NCI-H446 treated with DMSO at 0.1 percent for 48 hours (cell line): ENCODE results near the gene IL32.

ENCODE experiments used
- DNase-seq: peaks from one replicate; lab custom pipeline; 2025; lab: John Stamatoyannopoulos, UW

Gene IL32

DNA sequence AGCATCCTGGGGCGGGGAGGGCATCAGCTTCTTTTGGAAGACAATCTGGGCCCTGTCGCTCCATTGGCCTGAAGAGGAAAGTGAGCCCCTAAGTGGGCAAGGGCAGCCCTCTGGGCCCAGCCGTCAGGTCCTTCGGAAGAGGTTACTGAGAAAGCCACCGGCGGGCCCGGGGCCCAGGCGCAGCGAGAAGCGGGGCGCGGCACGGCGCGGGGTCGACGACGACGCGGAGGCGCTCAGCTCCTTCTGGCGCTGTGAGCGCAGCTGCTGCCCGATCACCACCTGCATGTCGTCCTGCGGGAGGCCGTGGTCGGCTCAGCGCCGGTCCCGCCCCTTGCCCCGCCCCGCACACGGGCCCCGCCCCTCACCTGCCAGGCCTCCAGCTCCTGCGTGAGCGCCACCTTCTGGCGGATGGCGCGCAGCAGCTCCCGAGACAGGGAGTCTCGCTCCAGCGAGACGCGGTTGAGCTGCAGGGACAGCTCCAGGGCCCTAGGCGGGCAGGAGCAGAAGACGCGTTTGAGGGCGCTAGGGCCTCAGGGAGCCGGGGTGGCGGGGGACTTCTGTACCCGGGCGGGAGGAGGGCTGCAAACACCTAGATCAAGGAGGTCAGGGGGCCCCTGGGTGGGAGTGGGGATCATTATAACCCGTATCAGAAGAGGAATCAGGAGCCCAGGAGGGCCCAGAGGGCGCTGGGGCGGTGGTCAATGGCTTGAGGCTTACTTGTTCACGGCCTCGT is 37.3 kb upstream of the IL32 start:
- no peak for DNase-seq

DNA sequence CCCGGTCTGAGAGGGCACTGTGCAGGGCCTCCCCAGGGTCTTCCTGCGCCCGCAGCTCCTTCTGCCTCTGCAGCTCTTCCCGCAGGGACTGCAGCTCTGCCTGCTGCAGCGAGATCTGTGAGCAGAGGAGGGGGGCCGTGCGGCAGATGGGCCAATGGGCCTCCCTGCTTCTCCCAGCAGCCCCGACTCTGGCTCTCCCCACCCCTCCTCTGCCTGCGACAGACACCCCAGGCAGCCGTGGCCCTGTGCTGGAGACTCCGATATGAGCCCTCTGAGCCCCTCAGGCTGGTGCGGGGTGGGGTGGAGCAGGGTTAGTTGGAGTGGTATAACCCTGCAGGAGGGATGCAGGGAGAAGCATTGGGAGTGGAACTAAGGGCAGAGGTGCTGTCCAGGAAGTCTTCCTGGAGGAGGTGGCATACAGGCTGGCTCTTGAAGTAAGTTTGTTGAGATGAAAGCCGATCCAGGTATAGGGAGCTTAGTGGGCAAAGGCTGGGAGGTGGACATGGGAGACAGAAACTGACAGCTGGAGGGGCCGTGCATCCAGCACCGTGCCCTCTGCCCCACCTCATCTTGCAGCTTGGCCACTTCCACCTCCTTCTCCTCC is 36.6 kb upstream of the IL32 start:
- DNase-seq = no peak

DNA sequence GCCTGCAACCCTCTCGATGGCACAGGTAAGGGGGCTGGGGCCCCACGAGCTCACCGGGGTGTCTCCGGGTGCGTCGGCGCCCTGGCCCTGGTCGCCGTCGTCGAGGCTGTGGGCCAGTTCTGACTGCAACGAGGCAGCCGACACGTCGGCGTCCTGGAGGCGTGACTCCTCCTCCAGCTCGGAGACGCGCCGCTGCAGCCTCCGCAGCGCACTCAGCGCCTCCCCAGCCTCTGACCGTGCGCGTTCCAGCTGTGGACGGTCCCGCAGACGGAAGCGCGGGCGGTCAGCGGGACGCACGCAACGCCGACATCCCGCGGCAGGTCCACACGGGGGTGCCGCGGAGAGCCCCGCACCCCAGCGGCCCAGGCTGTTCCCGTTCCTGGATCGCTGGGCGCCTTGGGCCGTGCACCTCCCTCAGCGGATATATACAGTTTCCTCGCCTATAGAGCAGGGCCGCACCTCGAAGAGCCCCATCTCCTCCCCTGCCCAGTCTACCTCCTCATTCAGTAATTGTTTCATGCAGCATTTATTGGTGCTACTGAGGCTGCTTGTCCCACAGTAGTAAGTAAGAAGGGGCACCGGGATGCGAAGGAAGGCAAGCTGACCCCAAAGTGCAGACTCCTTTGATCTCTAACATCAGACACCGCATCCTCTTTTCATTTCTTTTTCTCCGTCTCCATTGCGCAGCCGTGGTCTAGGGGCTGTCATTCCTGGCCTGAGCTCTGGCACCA is 35.8 kb upstream of the IL32 start:
- DNase-seq = no peak

DNA sequence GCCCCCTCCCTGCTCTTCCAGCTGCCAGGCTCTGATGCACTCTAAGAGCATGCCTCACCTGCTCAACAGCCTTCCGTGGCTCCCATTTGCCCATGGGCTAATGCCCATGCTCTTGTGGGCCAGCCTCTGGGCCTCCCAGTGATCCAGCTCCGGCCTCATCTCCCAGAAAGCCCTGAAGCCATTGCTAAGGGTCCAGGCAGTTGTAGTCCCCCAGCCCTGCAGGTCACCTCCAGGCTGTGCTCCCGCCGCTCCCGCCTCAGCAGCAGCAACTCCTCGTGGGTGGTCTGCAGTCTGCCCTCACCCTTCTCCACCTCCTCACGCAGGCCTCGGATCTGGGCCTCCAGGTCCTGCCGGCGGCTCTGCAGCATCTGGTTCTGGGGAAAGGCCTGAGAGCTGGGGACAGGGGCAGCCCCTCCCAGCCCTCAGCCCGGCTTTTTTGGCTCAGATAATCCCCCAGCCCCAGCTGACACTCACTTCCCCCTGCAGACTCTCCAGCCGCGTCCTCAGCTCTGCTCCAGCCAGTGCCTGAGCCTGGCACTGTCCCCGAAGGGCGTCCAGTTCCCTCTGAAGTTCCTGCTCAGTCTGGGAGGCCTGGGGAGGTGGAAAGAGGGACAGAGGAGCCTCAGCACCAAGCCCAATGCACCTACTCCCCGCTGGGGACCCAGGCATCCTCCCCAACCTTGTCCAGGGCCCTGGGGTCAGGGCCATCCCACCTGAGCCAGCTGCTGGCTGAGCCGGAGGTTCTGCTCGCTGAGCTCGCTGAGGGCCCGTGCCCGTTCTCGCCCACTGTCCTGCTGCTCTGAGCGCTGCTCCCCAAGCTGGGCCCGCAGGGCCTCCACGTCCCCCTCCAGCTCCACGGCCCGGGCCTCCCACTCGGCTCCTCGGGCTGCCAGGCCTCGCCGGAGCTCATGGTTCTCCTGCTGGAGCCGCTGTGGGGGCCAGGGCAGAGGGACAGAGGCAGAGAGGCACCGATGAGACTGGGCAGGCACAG is 34.9 kb upstream of the IL32 start:
- no peak for DNase-seq

DNA sequence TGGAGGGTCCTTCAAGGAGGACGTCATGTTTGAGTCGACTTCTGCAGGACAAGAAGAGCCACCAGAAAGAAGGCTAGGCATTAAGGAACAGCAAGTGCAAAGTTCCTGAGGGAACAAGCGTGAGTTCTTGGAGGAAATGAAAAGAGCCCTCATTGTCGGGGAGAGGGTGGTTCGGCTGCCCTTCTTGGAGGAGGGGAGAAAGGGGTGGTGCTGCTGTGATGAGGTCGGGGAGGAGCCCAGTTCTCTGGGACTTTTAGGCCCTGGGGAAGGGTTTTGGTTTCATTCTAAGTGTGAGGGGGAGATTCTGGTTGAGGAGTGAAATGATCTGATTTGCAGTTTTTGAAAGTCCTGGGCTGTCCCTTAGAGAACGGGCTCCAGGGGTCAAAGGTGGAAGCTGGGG is 32.8 kb upstream of the IL32 start:
- DNase-seq = no peak

DNA sequence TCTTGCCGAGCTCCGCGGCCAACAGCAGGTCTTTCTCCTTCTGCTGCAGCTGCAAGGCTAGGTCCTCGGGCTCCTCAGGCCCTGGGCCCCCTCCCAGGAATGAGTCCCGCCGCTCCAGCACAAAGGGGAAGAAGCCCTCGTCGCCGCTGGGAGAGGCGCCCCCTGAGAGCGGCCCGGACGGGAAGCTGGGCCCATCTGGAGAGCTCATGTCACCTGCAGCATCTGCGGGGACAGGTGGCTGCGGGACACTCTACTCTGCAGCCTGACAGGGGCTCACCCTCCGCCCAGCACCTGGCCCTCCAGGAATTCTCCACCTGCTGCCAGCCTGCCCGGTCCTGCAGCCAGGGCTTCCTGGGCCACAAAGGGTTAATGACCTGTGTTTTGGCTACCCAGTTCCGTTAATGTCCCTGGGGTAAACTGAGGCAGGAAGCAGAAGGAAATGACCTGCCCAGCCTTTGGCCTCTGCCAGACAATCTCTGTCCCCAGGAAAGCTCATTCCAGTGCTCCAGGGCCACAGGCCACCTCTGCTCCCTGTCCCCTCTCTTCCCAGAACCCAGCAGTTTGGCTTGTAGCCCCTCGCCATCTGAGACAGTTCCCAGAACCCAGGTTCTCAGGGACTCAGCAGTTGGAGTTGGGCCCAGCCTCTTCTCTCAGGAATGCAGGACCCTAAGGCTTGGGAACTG is 30.0 kb upstream of the IL32 start:
- no peak for DNase-seq

DNA sequence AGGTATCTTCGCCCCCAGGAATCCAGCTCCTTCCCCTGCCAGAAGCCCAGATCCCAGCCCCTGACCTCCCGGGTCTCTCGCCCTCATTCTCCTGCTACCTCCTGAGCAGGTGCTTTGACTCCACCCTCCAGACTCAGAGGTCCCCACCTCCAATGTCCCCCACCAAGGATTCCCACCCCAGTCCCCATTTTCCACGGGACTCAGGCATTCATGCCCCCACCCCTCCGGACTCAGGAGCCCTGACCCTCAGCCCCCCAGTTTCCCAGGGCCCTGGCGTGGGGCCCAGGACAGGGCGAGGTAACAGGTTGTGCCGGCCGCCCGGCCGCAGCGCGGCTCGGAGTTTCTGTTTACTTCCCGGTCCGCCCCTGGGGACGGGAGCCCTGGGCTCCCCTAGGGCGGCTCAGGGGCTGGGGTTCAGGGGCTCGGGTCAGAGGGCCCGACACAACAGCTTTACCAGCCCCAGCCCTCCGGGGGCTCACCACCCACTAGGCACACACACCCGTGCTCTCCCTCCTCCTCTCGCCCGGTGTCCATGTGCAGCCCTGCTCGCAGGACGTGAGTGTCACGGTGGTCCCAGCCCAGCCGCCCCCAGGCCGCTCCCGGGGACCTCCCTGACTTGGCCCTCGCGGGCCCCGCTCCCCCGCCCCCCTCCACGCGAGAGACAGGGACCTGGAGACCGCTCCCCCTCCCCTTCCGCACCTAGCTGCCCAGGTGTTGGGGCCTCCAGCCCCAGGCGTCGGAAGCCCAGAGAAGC is 29.3 kb upstream of the IL32 start:
- DNase-seq = no peak

DNA sequence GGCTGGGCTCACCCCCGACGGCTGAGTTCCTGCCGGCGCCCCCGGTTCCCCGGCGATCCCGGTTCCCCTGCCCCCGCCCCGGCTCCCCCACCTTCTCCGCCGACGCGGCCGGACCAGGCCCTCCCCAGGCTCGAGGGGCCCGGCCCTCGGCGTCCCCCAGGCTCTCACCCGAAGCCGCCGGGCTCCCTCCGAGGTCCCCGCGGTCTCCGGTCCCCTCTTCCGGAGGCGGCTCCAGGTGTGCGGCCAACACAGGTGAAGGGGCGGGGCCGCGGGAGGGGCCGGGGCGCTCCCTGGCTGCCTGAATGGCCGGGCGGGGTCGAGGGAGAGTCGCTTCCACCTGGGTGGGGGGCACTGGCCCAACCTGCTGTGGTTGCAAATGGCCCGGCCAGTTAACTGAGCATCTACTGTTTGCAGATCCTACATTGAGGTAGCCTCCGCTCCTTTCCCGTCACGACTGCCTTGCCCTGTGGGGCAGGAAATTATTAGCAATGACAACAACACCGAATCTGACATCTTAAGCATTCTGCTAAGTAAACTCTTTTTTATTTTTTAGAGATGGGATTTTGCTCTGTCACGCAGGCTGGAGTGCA is 28.6 kb upstream of the IL32 start, which contains the start of gene BICDL2:
Gene BICDL2, minus strand, starts transcription at position 219 of the 590 bp plus-strand sequence. CDS start 1,448 bp downstream, outside the sequence.
- DNase-seq = no peak

DNA sequence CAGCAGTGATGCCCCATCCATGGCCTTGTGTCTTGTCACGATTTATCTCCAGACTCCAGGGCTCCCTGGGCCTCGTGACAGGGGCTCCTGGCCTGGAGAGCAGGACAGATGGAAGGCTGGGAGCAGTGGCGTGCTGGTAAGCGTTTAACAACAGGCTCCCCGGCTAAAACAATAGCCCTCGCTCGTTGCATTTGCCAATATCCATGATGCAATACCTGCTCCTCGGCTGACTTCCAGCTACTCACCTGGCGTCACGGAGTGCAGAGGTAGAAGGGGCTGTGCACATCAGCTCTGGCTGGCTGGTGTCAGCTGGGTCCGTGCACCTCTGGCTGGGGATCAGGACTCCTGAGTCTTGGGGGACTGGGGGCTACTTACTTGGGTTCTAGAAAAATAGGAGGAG is 27.2 kb upstream of the IL32 start:
- DNase-seq = no peak

DNA sequence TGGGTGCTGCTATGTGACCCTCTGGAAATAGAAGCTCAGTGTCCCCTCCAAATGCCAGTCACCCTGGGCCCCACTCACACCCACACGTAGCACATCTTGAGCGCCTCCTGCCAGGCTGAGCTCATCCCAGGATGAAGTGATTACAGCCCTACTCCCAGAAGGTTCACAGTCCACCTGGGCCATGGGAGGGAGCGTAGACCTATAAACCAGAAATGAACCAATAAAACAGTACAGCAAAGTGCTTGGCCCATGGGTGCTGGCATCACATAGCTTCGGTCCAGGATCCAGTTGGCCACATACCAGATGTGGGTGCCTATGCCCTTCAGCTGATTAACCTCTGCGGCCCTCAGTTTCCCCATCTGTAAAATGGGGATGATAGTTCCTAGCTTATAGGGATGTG is 26.5 kb upstream of the IL32 start:
- no peak for DNase-seq

DNA sequence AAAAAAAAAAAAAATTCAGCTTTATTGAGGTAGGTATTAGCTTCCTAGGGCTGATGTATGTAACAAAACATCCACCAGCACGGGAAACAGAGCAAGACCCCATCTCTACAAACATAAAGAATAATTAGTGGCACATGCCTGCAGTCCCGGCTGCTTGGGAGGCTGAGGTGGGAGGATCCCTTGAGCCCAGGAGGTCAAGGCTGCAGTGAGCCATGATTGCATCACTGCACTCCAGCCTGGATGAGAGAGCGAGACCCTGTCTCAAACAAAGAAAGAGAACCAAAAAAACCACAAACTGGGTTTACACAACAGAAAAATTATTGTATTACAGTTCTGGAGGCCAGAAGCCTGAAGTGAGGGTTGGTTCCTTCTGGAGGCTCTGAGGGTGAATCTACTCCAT is 23.1 kb upstream of the IL32 start:
- DNase-seq = no peak

DNA sequence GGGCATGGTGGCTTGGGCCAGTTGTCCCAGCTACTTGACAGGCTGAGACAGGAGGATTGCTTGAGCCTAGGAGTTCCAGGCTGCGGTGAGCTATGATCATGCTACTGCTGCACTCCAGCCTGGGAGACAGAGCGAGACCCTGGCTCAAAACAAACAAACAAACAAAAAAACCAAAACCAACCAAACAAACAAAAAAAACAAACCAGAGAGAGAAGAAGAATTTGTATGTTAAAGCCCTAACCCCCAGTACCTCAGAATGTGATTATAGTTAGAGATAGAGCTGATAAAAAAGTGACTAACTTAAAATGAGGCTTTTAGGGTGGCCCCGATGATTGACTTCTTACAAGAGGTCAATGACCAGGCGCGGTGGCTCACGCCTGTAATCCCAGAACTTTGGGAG is 20.7 kb upstream of the IL32 start:
- no peak for DNase-seq

DNA sequence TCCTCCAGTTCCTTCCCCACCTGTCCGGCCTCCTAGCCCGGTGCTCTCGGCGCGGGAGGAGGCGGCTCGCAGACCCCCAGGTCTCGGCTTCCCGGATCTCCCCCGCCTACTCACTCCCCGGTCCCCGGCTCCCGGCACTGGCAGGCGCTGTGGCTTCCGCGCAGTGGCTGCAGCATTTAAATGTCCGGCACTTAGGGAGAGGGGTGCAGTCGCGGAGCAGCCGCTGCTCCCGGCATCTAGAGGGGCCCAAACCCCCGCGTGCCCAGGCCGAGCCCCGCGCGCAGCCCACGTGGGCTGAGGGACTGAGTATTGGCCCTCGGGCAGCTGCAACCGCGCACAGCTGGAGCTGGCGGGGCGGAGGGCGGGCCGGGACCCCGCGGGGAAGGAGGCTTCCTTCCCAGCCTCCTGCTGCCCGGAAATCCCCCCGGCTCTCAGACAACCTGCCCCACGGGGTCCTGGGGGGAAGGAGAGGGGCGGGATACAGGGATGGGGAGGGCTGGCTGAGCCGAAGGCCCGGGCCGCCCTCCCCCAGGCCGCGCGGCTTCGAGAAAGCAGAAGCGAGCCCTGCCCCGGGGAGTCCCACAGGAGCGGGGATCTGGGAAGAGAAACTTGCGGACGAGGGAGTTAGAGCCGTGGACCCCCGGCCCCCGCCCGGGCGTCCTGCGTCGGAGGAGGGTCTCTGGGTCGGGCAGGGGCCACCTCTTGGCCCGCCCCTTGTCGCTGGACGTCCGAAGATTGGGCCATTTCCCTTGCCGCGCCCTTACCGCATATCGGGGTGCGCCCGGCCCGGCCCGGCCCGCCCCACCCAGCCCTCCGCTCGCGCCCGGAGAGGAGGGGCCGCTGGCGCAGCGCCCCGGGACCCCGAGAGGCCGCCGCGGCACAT is 19.4 kb upstream of the IL32 start, which contains the start of gene MMP25:
Gene MMP25, plus strand, starts transcription at position 804 of the 883 bp plus-strand sequence. CDS start 357 bp downstream, outside the sequence.
- no peak for DNase-seq

DNA sequence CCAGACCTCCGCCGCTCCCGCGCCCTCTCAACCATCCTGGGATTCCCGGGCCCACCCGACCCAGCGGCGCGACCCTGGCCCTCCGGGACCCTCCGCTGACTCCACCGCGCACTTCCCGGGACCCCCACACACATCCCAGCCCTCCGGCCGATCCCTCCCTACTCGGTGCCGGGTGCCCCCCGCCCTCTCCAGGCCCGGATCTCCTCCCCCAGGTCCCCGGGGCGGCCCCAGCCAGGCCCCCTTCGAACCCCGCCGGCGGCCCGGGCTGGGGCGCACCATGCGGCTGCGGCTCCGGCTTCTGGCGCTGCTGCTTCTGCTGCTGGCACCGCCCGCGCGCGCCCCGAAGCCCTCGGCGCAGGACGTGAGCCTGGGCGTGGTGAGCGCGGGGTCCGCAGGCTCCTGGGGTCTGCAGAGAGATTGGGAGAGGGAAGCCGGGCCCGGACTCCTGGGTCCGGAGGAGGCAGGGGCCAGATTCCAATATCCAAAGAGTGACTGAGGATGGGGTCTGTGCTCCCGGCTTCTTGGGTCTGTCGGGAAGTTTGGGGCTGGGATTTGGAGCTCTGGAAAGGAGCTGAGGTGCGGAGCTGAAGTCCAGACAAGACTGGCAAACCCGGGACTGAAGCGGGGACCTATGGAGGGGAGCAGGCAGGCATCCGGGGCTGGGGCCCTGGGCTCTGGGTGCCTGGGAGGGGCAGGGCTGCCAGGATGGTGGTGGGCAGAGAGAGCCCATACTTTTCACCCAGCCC is 18.6 kb upstream of the IL32 start:
- no peak for DNase-seq

DNA sequence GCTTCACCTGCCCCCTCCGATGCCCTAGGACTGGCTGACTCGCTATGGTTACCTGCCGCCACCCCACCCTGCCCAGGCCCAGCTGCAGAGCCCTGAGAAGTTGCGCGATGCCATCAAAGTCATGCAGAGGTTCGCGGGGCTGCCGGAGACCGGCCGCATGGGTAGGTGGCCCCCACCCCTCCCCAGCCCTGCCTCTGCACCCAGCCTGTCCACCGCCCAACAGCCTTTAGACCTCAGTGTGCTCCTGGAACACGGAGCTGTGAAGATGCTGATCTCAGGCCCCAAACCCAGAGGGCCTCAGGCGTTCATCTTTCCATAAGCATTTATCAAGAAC is 18.1 kb upstream of the IL32 start:
- no peak for DNase-seq

DNA sequence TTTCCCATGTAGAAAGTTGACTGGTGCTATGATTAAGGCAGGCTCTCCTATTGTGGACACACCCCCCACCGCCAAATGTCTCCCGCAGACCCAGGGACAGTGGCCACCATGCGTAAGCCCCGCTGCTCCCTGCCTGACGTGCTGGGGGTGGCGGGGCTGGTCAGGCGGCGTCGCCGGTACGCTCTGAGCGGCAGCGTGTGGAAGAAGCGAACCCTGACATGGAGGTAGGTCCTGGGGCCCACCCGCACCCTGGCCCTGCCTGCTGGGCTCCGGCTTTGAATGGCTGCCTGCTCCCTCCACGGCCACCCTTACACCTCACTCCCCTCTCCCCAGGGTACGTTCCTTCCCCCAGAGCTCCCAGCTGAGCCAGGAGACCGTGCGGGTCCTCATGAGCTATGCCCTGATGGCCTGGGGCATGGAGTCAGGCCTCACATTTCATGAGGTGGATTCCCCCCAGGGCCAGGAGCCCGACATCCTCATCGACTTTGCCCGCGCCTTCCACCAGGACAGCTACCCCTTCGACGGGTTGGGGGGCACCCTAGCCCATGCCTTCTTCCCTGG is 15.4 kb upstream of the IL32 start:
- DNase-seq = no peak

DNA sequence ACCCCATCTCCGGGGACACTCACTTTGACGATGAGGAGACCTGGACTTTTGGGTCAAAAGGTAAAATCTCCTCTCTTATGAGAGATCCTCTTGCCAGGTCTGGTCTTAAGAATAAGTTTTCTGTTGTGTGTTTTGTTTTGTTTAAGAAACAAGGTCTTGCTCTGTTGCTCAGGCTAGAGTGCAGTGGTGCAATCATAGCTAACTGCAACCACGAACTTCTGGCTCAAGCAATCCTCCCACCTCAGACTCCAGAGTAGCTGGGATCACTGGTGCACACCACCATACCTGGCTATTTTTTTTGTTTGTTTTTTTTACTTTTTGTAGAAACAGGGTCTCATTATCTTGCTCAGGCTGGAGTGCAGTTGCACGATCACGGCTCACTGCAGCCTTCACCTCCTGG is 15.0 kb upstream of the IL32 start:
- no peak for DNase-seq

DNA sequence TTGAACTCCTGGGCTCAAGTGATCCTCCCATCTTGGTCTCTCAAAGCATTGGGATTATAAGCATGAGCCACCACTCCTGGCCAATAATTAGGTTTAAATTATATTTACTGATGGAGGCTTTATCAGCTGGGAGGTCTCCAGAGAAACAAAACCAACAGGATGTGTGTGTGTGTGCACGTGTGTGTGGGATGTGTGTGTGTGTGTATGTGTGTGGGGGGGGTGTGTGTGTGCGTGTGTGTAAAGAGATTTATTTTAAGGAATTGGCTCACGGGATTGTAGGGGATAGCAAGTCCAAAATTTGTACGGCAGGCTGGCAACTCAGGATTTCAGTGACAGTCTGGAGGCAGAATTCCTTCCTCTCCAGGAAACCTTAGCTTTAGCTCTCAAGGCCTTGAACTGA is 14.4 kb upstream of the IL32 start:
- no peak for DNase-seq
